Glutamatergic neuron (in vitro differentiated cells): ENCODE measurements around the gene NPFFR2. TPM values are rescaled to one million over a fixed set of nuclear protein-coding genes. Genes with fewer than 3 reads are reported as not detected.

Experiments used
- DNase-seq: peaks from one replicate; pipeline ENCODE4 v3.0.0; 2022
- H3K27ac Mint-ChIP-seq: one replicate; pipeline ENCODE4 v1.8.0; 2020; ENCODE audit warnings: mild to moderate bottlenecking, mixed read lengths, inconsistent platforms; ENCODE audit not compliant: unreplicated experiment
- H3K27me3 Mint-ChIP-seq: one replicate; pipeline ENCODE4 v1.8.0; 2020; ENCODE audit warnings: mild to moderate bottlenecking, moderate library complexity, mixed read lengths, inconsistent platforms; ENCODE audit not compliant: unreplicated experiment
- H3K36me3 Mint-ChIP-seq: one replicate; pipeline ENCODE4 v1.8.0; 2020; ENCODE audit warnings: mild to moderate bottlenecking, mixed read lengths, inconsistent platforms; ENCODE audit not compliant: unreplicated experiment
- H3K4me1 Mint-ChIP-seq: one replicate; pipeline ENCODE4 v1.8.0; 2020; ENCODE audit warnings: mild to moderate bottlenecking, low read depth, mixed read lengths, inconsistent platforms; ENCODE audit not compliant: unreplicated experiment
- H3K4me3 Mint-ChIP-seq: one replicate; pipeline ENCODE4 v1.8.0; 2020; ENCODE audit warnings: mild to moderate bottlenecking, mixed read lengths, inconsistent platforms; ENCODE audit not compliant: unreplicated experiment
- H3K9me3 Mint-ChIP-seq: one replicate; pipeline ENCODE4 v1.8.0; 2020; ENCODE audit warnings: mild to moderate bottlenecking, moderate library complexity, mixed read lengths, inconsistent platforms; ENCODE audit not compliant: unreplicated experiment
- CTCF ChIP-seq: fragments of 200-600 bp; sonication (generic); IDR thresholded peaks from one replicate; pipeline ENCODE4 v1.5.0; 2021; ENCODE audit not compliant: partially characterized antibody, unreplicated experiment
- long read RNA-seq: library from polyadenylated mRNA; unstranded; transcript quantifications from one replicate; pipeline ENCODE4 v2.0.0, GENCODE V29; 2020; ENCODE audit not compliant: unreplicated experiment
- total RNA-seq: library from RNA; stranded (reverse); fragmentation: NEBNext Ultra II Directional; extraction: Animal tissue kit (Norgen Biotek cat#: 25700); gene quantifications from one replicate; pipeline ENCODE4 v1.2.1, GENCODE V29; 2021; ENCODE audit not compliant: unreplicated experiment

Gene NPFFR2
- not detected for total RNA-seq
- long read RNA-seq, partial matches to known transcripts, result 0 of 1 reads
- long read RNA-seq, other reads (novel, unspliced or antisense), result 1 of 1 reads

- peak; percentile 40 for DNase-seq
- TF ChIP-seq CTCF, result no peak
- Mint-ChIP-seq H3K27me3 (no peaks in the 10 kb centered on the region), H3K9me3 (no peaks in the 10 kb centered on the region), H3K4me1 (no peaks in the 10 kb centered on the region), H3K27ac (no peak within 1 kb of the TSS), H3K4me3 (peak within 1 kb of the TSS; percentile 58), H3K36me3 (no peaks in the 10 kb centered on the region)
These were observed at the start of gene NPFFR2 for GRCh38 chr4:72031868-72032608. NPFFR2 (plus strand) TSS chr4:72032000; CDS start chr4:72128592, 96,592 bp downstream.

- Mint-ChIP-seq H3K4me3 (no peak overlapping the region), H3K36me3 (no peaks in the 10 kb centered on the region), H3K27me3 (no peaks in the 10 kb centered on the region), H3K9me3 (peaks cover 3% of the 10 kb centered on the region), H3K27ac (no peak overlapping the region), H3K4me1 (no peaks in the 10 kb centered on the region)
- no peak for TF ChIP-seq CTCF
- DNase-seq, result no peak
These were observed 39.1 kb upstream of the NPFFR2 start for GRCh38 chr4:71992571-71993312.

- Mint-ChIP-seq H3K9me3 (peaks cover 3% of the 10 kb centered on the region), H3K4me3 (no peak overlapping the region), H3K27me3 (no peaks in the 10 kb centered on the region), H3K27ac (no peak overlapping the region), H3K4me1 (no peaks in the 10 kb centered on the region), H3K36me3 (no peaks in the 10 kb centered on the region)
- TF ChIP-seq CTCF, result no peak
- DNase-seq, result no peak
These were observed 37.2 kb upstream of the NPFFR2 start for GRCh38 chr4:71994559-71994958.

GRCh38 chr4:71995297-71995696, 36.5 kb upstream of the NPFFR2 start:
- Mint-ChIP-seq H3K36me3 (no peaks in the 10 kb centered on the region), H3K4me3 (no peak overlapping the region), H3K27ac (no peak overlapping the region), H3K9me3 (peaks cover 3% of the 10 kb centered on the region), H3K27me3 (no peaks in the 10 kb centered on the region), H3K4me1 (no peaks in the 10 kb centered on the region)
- TF ChIP-seq CTCF, result no peak
- no peak for DNase-seq

- no peak for TF ChIP-seq CTCF
- Mint-ChIP-seq H3K36me3 (no peaks in the 10 kb centered on the region), H3K4me1 (no peaks in the 10 kb centered on the region), H3K9me3 (no peaks in the 10 kb centered on the region), H3K27me3 (no peaks in the 10 kb centered on the region), H3K27ac (no peak overlapping the region), H3K4me3 (no peak overlapping the region)
- DNase-seq, result no peak
These were observed 25.2 kb upstream of the NPFFR2 start for GRCh38 chr4:72006586-72006985.
